Osteocyte (in vitro differentiated cells): ENCODE measurements around the gene PTPRC. TPM values are rescaled to one million over a fixed set of nuclear protein-coding genes. Genes with fewer than 3 reads are reported as not detected.

Experiments used
- DNase-seq: peaks from one replicate; pipeline ENCODE4 v3.0.0; 2021; ENCODE audit warnings: mixed read lengths; ENCODE audit not compliant: unreplicated experiment; ENCODE audit errors: extremely low spot score
- H3K27ac Mint-ChIP-seq: one replicate; pipeline ENCODE4 v1.8.0; 2021; ENCODE audit warnings: mild to moderate bottlenecking, mixed read lengths; ENCODE audit not compliant: unreplicated experiment
- H3K27me3 Mint-ChIP-seq: one replicate; pipeline ENCODE4 v1.8.0; 2021; ENCODE audit warnings: mixed read lengths; ENCODE audit not compliant: unreplicated experiment
- H3K36me3 Mint-ChIP-seq: one replicate; pipeline ENCODE4 v1.8.0; 2021; ENCODE audit warnings: mixed read lengths; ENCODE audit not compliant: unreplicated experiment
- H3K4me1 Mint-ChIP-seq: one replicate; pipeline ENCODE4 v1.8.0; 2021; ENCODE audit warnings: mixed read lengths; ENCODE audit not compliant: unreplicated experiment
- H3K4me3 Mint-ChIP-seq: one replicate; pipeline ENCODE4 v1.8.0; 2021; ENCODE audit warnings: mild to moderate bottlenecking, moderate library complexity, mixed read lengths; ENCODE audit not compliant: unreplicated experiment
- H3K9me3 Mint-ChIP-seq: one replicate; pipeline ENCODE4 v1.8.0; 2021; ENCODE audit warnings: mixed read lengths; ENCODE audit not compliant: unreplicated experiment
- total RNA-seq: library from RNA; stranded (reverse); gene quantifications from 2 replicates; pipeline ENCODE4 v1.2.1, GENCODE V29; 2021
- TF ChIP-seq, protein P1 (sequence below): fragments of 200-600 bp; sonication (generic); IDR thresholded peaks from 2 replicates; pipeline ENCODE4 v1.5.0; 2021; ENCODE audit warnings: antibody characterized with exemption, mild to moderate bottlenecking, moderate library complexity

PTPRC gene
- total RNA-seq, 1 donor from 2014 or later = not detected

DNA sequence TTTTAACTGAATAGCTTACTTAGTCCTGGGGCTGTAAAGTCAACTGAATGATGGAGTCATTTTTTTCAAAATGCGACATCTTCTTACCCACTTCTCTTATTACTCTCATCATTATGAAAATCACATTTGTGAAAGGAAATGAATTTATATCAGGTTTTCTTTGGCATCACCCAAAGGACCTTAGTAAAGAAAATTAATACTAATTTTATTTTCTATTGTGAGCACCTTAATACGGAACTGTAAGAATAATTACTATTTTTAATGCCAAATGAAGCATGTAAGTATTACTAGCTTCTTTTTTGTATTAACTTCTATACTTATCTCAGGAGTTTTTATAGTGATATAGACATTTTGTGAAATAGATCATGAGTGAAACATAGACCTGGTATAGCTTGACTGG, 30.9 kb downstream of the PTPRC start:
- TF ChIP-seq, protein P1, sequence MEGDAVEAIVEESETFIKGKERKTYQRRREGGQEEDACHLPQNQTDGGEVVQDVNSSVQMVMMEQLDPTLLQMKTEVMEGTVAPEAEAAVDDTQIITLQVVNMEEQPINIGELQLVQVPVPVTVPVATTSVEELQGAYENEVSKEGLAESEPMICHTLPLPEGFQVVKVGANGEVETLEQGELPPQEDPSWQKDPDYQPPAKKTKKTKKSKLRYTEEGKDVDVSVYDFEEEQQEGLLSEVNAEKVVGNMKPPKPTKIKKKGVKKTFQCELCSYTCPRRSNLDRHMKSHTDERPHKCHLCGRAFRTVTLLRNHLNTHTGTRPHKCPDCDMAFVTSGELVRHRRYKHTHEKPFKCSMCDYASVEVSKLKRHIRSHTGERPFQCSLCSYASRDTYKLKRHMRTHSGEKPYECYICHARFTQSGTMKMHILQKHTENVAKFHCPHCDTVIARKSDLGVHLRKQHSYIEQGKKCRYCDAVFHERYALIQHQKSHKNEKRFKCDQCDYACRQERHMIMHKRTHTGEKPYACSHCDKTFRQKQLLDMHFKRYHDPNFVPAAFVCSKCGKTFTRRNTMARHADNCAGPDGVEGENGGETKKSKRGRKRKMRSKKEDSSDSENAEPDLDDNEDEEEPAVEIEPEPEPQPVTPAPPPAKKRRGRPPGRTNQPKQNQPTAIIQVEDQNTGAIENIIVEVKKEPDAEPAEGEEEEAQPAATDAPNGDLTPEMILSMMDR = no peak
- H3K27ac Mint-ChIP-seq = peak overlapping the region; percentile 87
- no peak overlapping the region for H3K4me3 Mint-ChIP-seq
- H3K36me3 Mint-ChIP-seq = no peaks in the 10 kb centered on the region
- H3K27me3 Mint-ChIP-seq = no peaks in the 10 kb centered on the region
- DNase-seq = no peak
- peaks cover 39% of the 10 kb centered on the region for H3K4me1 Mint-ChIP-seq
- H3K9me3 Mint-ChIP-seq = no peaks in the 10 kb centered on the region

DNA sequence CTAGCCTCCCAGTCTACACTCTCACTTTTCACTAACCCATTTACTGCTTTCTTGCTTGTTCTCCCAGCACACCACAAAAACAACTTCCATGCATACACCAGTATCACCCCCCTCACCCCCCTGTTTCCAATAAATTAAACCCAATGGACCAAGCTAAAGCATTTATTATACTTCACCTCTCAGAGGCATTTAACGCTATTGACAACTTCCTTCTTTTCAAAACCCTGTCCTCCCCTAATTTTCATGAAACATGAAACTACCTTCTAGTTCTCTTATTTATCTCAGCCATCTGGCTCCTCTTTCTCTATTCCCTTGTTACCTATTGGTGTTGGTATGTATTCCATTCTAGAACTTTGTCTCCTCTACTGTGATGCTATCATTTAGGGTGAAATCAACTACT, 32.3 kb downstream of the PTPRC start:
- H3K9me3 Mint-ChIP-seq = no peaks in the 10 kb centered on the region
- H3K27ac Mint-ChIP-seq = no peak overlapping the region
- no peaks in the 10 kb centered on the region for H3K36me3 Mint-ChIP-seq
- no peaks in the 10 kb centered on the region for H3K27me3 Mint-ChIP-seq
- H3K4me3 Mint-ChIP-seq = no peak overlapping the region
- H3K4me1 Mint-ChIP-seq = peaks cover 39% of the 10 kb centered on the region
- TF ChIP-seq, protein P1 = no peak
- DNase-seq = no peak

DNA sequence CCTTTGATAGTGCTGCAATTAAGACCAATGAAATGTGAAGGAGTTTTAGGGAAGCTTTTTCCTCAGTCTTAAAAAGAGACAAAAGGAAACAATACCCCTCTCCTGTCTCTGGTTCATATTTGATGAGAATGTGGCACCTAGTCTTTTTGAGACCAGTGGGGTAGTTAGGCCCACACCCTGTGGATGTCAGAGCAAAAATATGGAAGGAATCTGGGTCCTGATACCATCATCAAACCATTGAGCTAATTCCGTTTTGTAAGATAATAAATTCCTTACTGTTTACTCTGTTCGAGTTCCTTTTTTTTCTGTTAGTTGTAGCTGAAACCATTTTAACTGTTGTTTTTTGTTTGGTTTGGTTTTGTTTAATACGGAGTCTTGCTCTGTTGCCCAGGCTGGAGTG, 33.3 kb downstream of the PTPRC start:
- no peak overlapping the region for H3K27ac Mint-ChIP-seq
- DNase-seq = no peak
- no peaks in the 10 kb centered on the region for H3K9me3 Mint-ChIP-seq
- no peaks in the 10 kb centered on the region for H3K27me3 Mint-ChIP-seq
- H3K36me3 Mint-ChIP-seq = no peaks in the 10 kb centered on the region
- peaks cover 34% of the 10 kb centered on the region for H3K4me1 Mint-ChIP-seq
- H3K4me3 Mint-ChIP-seq = no peak overlapping the region
- TF ChIP-seq, protein P1 = no peak

DNA sequence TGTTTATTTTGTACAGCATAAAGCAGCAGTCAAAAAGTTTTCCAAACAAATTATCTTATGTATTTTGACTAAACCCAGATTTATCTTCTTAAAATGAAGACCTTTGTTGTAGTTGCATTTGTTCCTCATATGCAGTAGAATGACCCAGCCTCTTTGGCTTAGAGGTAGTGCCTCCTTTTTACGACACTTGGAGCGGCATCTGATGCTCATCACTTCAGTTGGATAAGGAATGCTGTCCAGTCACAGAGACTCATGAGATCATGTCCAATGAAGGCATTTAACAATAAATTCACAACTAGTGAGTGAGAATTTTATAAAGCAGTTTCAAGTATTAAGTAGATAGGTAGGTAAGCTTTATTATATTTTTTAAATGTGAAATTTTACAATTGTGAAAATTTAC, 35.2 kb downstream of the PTPRC start:
- Mint-ChIP-seq H3K36me3 (no peaks in the 10 kb centered on the region), H3K9me3 (no peaks in the 10 kb centered on the region), H3K27me3 (no peaks in the 10 kb centered on the region), H3K4me3 (no peak overlapping the region), H3K4me1 (peaks cover 16% of the 10 kb centered on the region), H3K27ac (no peak overlapping the region)
- DNase-seq = no peak
- TF ChIP-seq, protein P1 = no peak

DNA sequence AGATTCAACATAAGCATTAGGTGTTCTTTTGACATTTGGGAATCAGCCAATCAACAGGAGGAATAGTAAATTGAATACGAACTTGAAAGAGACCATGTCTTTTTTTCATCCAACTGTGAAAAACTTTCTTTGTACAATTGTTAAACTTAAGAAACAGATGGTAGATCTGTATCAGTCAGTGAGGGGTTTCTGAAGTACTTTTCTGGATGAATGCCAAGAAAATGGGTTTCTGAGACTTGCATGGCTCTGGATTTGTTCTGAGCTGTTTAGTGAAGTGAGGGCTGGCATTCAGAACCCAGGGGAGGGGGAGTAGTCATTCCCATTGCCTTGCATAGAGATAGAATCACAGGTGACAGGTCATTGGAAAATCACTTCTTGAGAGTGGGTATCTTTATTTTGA, 37.4 kb downstream of the PTPRC start:
- TF ChIP-seq, protein P1 = no peak
- H3K4me1 Mint-ChIP-seq = peaks cover 15% of the 10 kb centered on the region
- no peak overlapping the region for H3K27ac Mint-ChIP-seq
- H3K27me3 Mint-ChIP-seq = no peaks in the 10 kb centered on the region
- no peaks in the 10 kb centered on the region for H3K36me3 Mint-ChIP-seq
- no peak overlapping the region for H3K4me3 Mint-ChIP-seq
- no peak for DNase-seq
- no peaks in the 10 kb centered on the region for H3K9me3 Mint-ChIP-seq
